H9 (cell line): Measurements from ENCODE around the gene NBEAL2. TPM values are rescaled to one million over a fixed set of nuclear protein-coding genes. Genes with fewer than 3 reads are reported as not detected.

Experiments
- DNase-seq: peaks from one replicate; pipeline ENCODE4 v3.0.0-alpha.2; 2017
- H2AFZ ChIP-seq: one replicate; pipeline ENCODE4 v1.6.1; 2013; ENCODE audit warnings: mild to moderate bottlenecking, low read length, control low read depth, moderate library complexity
- H2AK5ac ChIP-seq: 2 replicates; pipeline ENCODE4 v1.6.1; 2013; ENCODE audit warnings: low read length, control low read depth, mixed read lengths; ENCODE audit not compliant: insufficient read length
- H2BK120ac ChIP-seq: one replicate; pipeline ENCODE4 v1.6.1; 2013; ENCODE audit warnings: low read depth, mild to moderate bottlenecking, low read length, control low read depth, inconsistent platforms; ENCODE audit not compliant: poor library complexity, severe bottlenecking
- H2BK12ac ChIP-seq: 2 replicates; pipeline ENCODE4 v1.6.1; 2013; ENCODE audit warnings: low read length, control low read depth, mixed read lengths, low read depth; ENCODE audit not compliant: insufficient read length
- H2BK15ac ChIP-seq: 2 replicates; pipeline ENCODE4 v1.6.1; 2013; ENCODE audit warnings: low read depth, low read length, control low read depth
- H2BK20ac ChIP-seq: one replicate; pipeline ENCODE4 v1.6.1; 2013; ENCODE audit warnings: low read depth, mild to moderate bottlenecking, low read length, control low read depth, inconsistent platforms; ENCODE audit not compliant: poor library complexity, severe bottlenecking
- H2BK5ac ChIP-seq: 2 replicates; pipeline ENCODE4 v1.6.1; 2013; ENCODE audit warnings: low read length, control low read depth, mixed read lengths; ENCODE audit not compliant: insufficient read length
- H3K14ac ChIP-seq: 2 replicates; pipeline ENCODE4 v1.6.1; 2013; ENCODE audit warnings: low read length, control low read depth; ENCODE audit not compliant: insufficient read depth
- H3K18ac ChIP-seq: 2 replicates; pipeline ENCODE4 v1.6.1; 2013; ENCODE audit warnings: low read depth, mild to moderate bottlenecking, mixed read lengths, low read length, control low read depth; ENCODE audit not compliant: insufficient read length
- H3K23ac ChIP-seq: 2 replicates; pipeline ENCODE4 v1.6.1; 2013; ENCODE audit warnings: low read length, control low read depth, mixed read lengths, low read depth; ENCODE audit not compliant: insufficient read length
- H3K23me2 ChIP-seq: 2 replicates; pipeline ENCODE4 v1.6.1; 2013; ENCODE audit warnings: low read depth, mild to moderate bottlenecking, mixed read lengths, low read length, control low read depth; ENCODE audit not compliant: insufficient read length, poor library complexity, severe bottlenecking
- H3K27ac ChIP-seq: 2 replicates; pipeline ENCODE4 v1.5.1; 2013; ENCODE audit warnings: low read length, control low read depth, mixed read lengths, low read depth; ENCODE audit not compliant: insufficient read length
- H3K27me3 ChIP-seq: 2 replicates; pipeline ENCODE4 v1.6.1; 2013; ENCODE audit warnings: low read length, control low read depth, inconsistent platforms; ENCODE audit not compliant: insufficient read depth
- H3K4ac ChIP-seq: 2 replicates; pipeline ENCODE4 v1.6.1; 2013; ENCODE audit warnings: low read depth, mild to moderate bottlenecking, control low read depth, inconsistent platforms, low read length, moderate library complexity
- H3K4me1 ChIP-seq: 2 replicates; pipeline ENCODE4 v1.6.1; 2013; ENCODE audit warnings: low read length, control low read depth, inconsistent platforms; ENCODE audit not compliant: insufficient read depth
- H3K4me2 ChIP-seq: 2 replicates; pipeline ENCODE4 v1.6.1; 2013; ENCODE audit warnings: low read length, control low read depth, mixed read lengths; ENCODE audit not compliant: insufficient read length, insufficient read depth
- H3K56ac ChIP-seq: 2 replicates; pipeline ENCODE4 v1.6.1; 2013; ENCODE audit warnings: low read depth, mild to moderate bottlenecking, mixed read lengths, low read length, control low read depth; ENCODE audit not compliant: insufficient read length
- H3K79me1 ChIP-seq: 2 replicates; pipeline ENCODE4 v1.6.1; 2013; ENCODE audit warnings: low read depth, mild to moderate bottlenecking, moderate library complexity, low read length, control low read depth, inconsistent platforms; ENCODE audit not compliant: insufficient read depth, poor library complexity, severe bottlenecking
- H3K79me2 ChIP-seq: 2 replicates; pipeline ENCODE4 v1.6.1; 2013; ENCODE audit warnings: low read length, control low read depth, inconsistent platforms; ENCODE audit not compliant: insufficient read depth
- H3K9ac ChIP-seq: 2 replicates; pipeline ENCODE4 v1.6.1; 2013; ENCODE audit warnings: low read length, control low read depth, mixed read lengths; ENCODE audit not compliant: insufficient read length; ENCODE audit errors: extremely low read depth
- H3K9me3 ChIP-seq: one replicate; pipeline ENCODE4 v1.6.1; 2013; ENCODE audit warnings: low read depth, low read length, inconsistent platforms; ENCODE audit not compliant: control insufficient read depth
- H3T11ph ChIP-seq: one replicate; pipeline ENCODE4 v1.6.1; 2013; ENCODE audit warnings: mild to moderate bottlenecking, low read length, control low read depth, inconsistent platforms
- H4K20me1 ChIP-seq: one replicate; pipeline ENCODE4 v1.6.1; 2013; ENCODE audit not compliant: control insufficient read depth, insufficient read length, insufficient read depth
- H4K5ac ChIP-seq: 2 replicates; pipeline ENCODE4 v1.6.1; 2013; ENCODE audit warnings: low read depth, mild to moderate bottlenecking, mixed read lengths, low read length, control low read depth; ENCODE audit not compliant: insufficient read length
- H4K8ac ChIP-seq: replicated peaks from 2 replicates; pipeline ENCODE4 v1.6.1; 2013; ENCODE audit warnings: low read length, control low read depth, mixed read lengths, low read depth; ENCODE audit not compliant: insufficient read length
- H4K91ac ChIP-seq: 2 replicates; pipeline ENCODE4 v1.6.1; 2013; ENCODE audit warnings: low read depth, mild to moderate bottlenecking, moderate library complexity, mixed read lengths, low read length, control low read depth; ENCODE audit not compliant: insufficient read length
- H3K27ac Mint-ChIP-seq, 3 experiments: 2 replicates in 2 of 3; 3 replicates in 1 of 3; pipeline ENCODE4 v1.8.0; 2020 to 2021; ENCODE audit warnings: mixed read lengths in 3 of 3, mild to moderate bottlenecking in 1 of 3, moderate library complexity in 1 of 3
- H3K27me3 Mint-ChIP-seq: 2 replicates; pipeline ENCODE4 v1.8.0; 2021; ENCODE audit warnings: low read depth, mild to moderate bottlenecking, moderate library complexity, mixed read lengths
- H3K36me3 Mint-ChIP-seq, 3 experiments: 2 replicates in 2 of 3; 3 replicates in 1 of 3; pipeline ENCODE4 v1.8.0; 2020 to 2021; ENCODE audit warnings: low read depth in 3 of 3, mixed read lengths in 3 of 3; ENCODE audit not compliant: insufficient read depth in 1 of 3
- H3K4me1 Mint-ChIP-seq, 2 experiments: 2 replicates each; pipeline ENCODE4 v1.8.0; 2020; ENCODE audit warnings: mixed read lengths in 2 of 2
- H3K4me3 Mint-ChIP-seq, 2 experiments: 2 replicates in 1 of 2; 3 replicates in 1 of 2; pipeline ENCODE4 v1.8.0; 2020 to 2021; ENCODE audit warnings: mild to moderate bottlenecking in 2 of 2, mixed read lengths in 2 of 2, moderate library complexity in 1 of 2
- H3K9me3 Mint-ChIP-seq, 2 experiments: 2 replicates in 1 of 2; 3 replicates in 1 of 2; pipeline ENCODE4 v1.8.0; 2020; ENCODE audit warnings: mild to moderate bottlenecking in 2 of 2, mixed read lengths in 2 of 2, moderate library complexity in 1 of 2
- WGBS: extraction: QIAGEN DNeasy Blood & Tissue Kit; methylation state at CpG from one replicate; pipeline ENCODE4 v1.1.7; 2013; ENCODE audit warnings: missing lambda C conversion rate, low lambda C conversion rate, mixed read lengths; ENCODE audit not compliant: insufficient read length; ENCODE audit errors: extremely low coverage; 5-methylcytosine and 5-hydroxymethylcytosine counted together
- total RNA-seq: library from RNA; stranded (reverse); gene quantifications from 2 replicates; pipeline ENCODE4 v1.2.1, GENCODE V29; 2021
- TF ChIP-seq, protein P1 (sequence below): fragments of 200-600 bp; sonication (generic); conservative IDR thresholded peaks from 3 replicates; pipeline ENCODE4 v1.8.0; 2021; ENCODE audit warnings: antibody characterized with exemption, mild to moderate bottlenecking

Gene NBEAL2
- total RNA-seq, 1 experiment from 2014 or later: 52.1 TPM

DNA sequence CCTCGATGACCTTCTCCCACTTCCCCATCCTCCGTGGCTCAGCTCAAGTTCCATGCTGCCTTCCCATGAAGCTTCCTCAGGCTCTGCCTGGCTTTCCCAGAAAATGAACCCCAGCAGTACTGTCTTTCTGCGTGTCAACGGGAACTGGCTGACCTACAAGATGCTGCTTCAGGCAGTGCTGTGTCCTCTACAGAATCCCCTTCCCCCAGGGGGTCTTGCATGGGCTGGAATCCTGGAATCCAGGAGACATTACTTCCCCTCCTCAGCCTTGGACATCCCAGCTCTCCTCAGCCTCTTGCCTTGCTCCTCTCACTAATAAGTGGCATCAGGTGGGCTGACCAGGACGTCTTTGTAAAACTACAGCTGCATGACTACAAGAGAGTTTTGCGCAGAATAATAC is 8.3 kb upstream of the NBEAL2 start:
- H2BK20ac ChIP-seq: no peak overlapping the region
- H3K27me3 ChIP-seq: no peaks in the 10 kb centered on the region
- no peak overlapping the region for H4K8ac ChIP-seq
- no peak overlapping the region for H3T11ph ChIP-seq
- H3K9ac ChIP-seq: no peak overlapping the region
- no peak overlapping the region for H2AK5ac ChIP-seq
- no peak overlapping the region for H3K4ac ChIP-seq
- peaks cover 3% of the 10 kb centered on the region for H4K20me1 ChIP-seq
- no peak overlapping the region for H2BK5ac ChIP-seq
- H3K23ac ChIP-seq: no peak overlapping the region
- H3K56ac ChIP-seq: no peak overlapping the region
- H3K27ac ChIP-seq: no peak overlapping the region
- no peak overlapping the region for H4K5ac ChIP-seq
- TF ChIP-seq, protein P1, sequence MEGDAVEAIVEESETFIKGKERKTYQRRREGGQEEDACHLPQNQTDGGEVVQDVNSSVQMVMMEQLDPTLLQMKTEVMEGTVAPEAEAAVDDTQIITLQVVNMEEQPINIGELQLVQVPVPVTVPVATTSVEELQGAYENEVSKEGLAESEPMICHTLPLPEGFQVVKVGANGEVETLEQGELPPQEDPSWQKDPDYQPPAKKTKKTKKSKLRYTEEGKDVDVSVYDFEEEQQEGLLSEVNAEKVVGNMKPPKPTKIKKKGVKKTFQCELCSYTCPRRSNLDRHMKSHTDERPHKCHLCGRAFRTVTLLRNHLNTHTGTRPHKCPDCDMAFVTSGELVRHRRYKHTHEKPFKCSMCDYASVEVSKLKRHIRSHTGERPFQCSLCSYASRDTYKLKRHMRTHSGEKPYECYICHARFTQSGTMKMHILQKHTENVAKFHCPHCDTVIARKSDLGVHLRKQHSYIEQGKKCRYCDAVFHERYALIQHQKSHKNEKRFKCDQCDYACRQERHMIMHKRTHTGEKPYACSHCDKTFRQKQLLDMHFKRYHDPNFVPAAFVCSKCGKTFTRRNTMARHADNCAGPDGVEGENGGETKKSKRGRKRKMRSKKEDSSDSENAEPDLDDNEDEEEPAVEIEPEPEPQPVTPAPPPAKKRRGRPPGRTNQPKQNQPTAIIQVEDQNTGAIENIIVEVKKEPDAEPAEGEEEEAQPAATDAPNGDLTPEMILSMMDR: no peak
- no CpG with 5 or more reads among the region's 6 CpGs for WGBS
- DNase-seq: no peak
- H3K9me3 ChIP-seq: no peaks in the 10 kb centered on the region
- H3K27ac Mint-ChIP-seq: peak overlapping the region in 2 of 3 experiments; percentile 5 to 76; a peak in 2 of 7 replicates
- no peak overlapping the region; a peak in 1 of 5 replicates for H3K4me3 Mint-ChIP-seq
- H3K79me2 ChIP-seq: peaks cover 66% of the 10 kb centered on the region
- H2BK15ac ChIP-seq: no peak overlapping the region
- no peak overlapping the region for H4K91ac ChIP-seq
- H3K36me3 Mint-ChIP-seq: peaks cover 18 to 38% (median 30%) of the 10 kb centered on the region in 3 experiments
- H3K9me3 Mint-ChIP-seq: peaks cover 0 to 2% of the 10 kb centered on the region in 2 experiments; a peak in 2 of 5 replicates
- no peaks in the 10 kb centered on the region for H3K4me1 ChIP-seq
- no peaks in the 10 kb centered on the region for H3K23me2 ChIP-seq
- no peaks in the 10 kb centered on the region for H3K27me3 Mint-ChIP-seq
- H3K79me1 ChIP-seq: peaks cover 18% of the 10 kb centered on the region
- no peak overlapping the region for H2BK120ac ChIP-seq
- no peak overlapping the region for H3K4me2 ChIP-seq
- no peak overlapping the region for H2AFZ ChIP-seq
- no peak overlapping the region for H3K18ac ChIP-seq
- no peak overlapping the region for H2BK12ac ChIP-seq
- H3K14ac ChIP-seq: no peak overlapping the region
- peaks cover 29 to 31% of the 10 kb centered on the region in 2 experiments for H3K4me1 Mint-ChIP-seq
